ENCODE measurements around the gene CD69. TPM values are rescaled to one million over a fixed set of nuclear protein-coding genes. Genes with fewer than 3 reads are reported as not detected.

The CD69 gene
- total RNA-seq, 1 donor from 2014 or later, result 0.78 TPM

Other genes starting within 250 kb of the CD69 start
- gene KLRB1, start 153.0 kb downstream of the CD69 start, total RNA-seq, result not detected in 3 replicates
- 20.7 to 21.8 TPM (median 21.7 TPM) in 3 replicates for gene CLEC2D, start 91.2 kb downstream of the CD69 start, total RNA-seq
- gene CLECL1, start 27.8 kb downstream of the CD69 start, total RNA-seq, result not detected in 3 replicates
- not detected in 3 replicates for gene KLRF1, start 66.6 kb upstream of the CD69 start, total RNA-seq
- not detected in 3 replicates for gene CLEC2B, start 108.5 kb upstream of the CD69 start, total RNA-seq
- not detected in 3 replicates for gene KLRF2, start 120.6 kb upstream of the CD69 start, total RNA-seq
- 0.29 TPM in 1 of 3 replicates, not detected in the others for gene CLEC2A, start 171.5 kb upstream of the CD69 start, total RNA-seq
- gene CLEC12A, start 210.5 kb upstream of the CD69 start, total RNA-seq, result not detected in 3 replicates
- 0.18 to 0.51 TPM (median 0.34 TPM) in 3 replicates for gene CLEC1B, start 238.2 kb upstream of the CD69 start, total RNA-seq
- not detected in 3 replicates for gene CLEC12B, start 249.7 kb upstream of the CD69 start, total RNA-seq